ENCODE results near the gene FAM120A. TPM values are rescaled to one million over a fixed set of nuclear protein-coding genes. Genes with fewer than 3 reads are reported as not detected.

The FAM120A gene
- total and polyA plus RNA-seq, 2 of the 13 experiments (the other 11 are each of a cell fraction or from before 2014, with no cell fraction given) = 41.3 to 44.4 TPM

- TF ChIP-seq, protein P1, sequence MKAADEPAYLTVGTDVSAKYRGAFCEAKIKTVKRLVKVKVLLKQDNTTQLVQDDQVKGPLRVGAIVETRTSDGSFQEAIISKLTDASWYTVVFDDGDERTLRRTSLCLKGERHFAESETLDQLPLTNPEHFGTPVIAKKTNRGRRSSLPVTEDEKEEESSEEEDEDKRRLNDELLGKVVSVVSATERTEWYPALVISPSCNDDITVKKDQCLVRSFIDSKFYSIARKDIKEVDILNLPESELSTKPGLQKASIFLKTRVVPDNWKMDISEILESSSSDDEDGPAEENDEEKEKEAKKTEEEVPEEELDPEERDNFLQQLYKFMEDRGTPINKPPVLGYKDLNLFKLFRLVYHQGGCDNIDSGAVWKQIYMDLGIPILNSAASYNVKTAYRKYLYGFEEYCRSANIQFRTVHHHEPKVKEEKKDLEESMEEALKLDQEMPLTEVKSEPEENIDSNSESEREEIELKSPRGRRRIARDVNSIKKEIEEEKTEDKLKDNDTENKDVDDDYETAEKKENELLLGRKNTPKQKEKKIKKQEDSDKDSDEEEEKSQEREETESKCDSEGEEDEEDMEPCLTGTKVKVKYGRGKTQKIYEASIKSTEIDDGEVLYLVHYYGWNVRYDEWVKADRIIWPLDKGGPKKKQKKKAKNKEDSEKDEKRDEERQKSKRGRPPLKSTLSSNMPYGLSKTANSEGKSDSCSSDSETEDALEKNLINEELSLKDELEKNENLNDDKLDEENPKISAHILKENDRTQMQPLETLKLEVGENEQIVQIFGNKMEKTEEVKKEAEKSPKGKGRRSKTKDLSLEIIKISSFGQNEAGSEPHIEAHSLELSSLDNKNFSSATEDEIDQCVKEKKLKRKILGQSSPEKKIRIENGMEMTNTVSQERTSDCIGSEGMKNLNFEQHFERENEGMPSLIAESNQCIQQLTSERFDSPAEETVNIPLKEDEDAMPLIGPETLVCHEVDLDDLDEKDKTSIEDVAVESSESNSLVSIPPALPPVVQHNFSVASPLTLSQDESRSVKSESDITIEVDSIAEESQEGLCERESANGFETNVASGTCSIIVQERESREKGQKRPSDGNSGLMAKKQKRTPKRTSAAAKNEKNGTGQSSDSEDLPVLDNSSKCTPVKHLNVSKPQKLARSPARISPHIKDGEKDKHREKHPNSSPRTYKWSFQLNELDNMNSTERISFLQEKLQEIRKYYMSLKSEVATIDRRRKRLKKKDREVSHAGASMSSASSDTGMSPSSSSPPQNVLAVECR (CRISPR knock-in tag; IDR thresholded peaks at IDR 0.05; ENCODE audit: borderline replicate concordance) = peak; percentile 75
- peak; percentile 87 for TF ChIP-seq ZMAT3 (CRISPR knock-in tag; conservative IDR thresholded peaks at IDR 0.05)
- TF ChIP-seq ZSCAN31 (CRISPR knock-in tag; IDR thresholded peaks at IDR 0.05; ENCODE audit: low read depth) = no peak
- no peak for TF ChIP-seq MATR3 (CRISPR knock-in tag; IDR thresholded peaks at IDR 0.05)
- no peak for TF ChIP-seq IKZF5 (CRISPR knock-in tag; IDR thresholded peaks at IDR 0.05)
- no peak for TF ChIP-seq ZNF556 (CRISPR knock-in tag; IDR thresholded peaks at IDR 0.05; ENCODE audit: borderline replicate concordance)
- no peak for TF ChIP-seq ZNF816 (CRISPR knock-in tag; IDR thresholded peaks at IDR 0.05; ENCODE audit: borderline replicate concordance)
- TF ChIP-seq, protein P2, sequence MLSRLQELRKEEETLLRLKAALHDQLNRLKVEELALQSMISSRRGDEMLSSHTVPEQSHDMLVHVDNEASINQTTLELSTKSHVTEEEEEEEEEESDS (CRISPR knock-in tag; IDR thresholded peaks at IDR 0.05; ENCODE audit: borderline replicate concordance) = no peak
- TF ChIP-seq, protein P3, sequence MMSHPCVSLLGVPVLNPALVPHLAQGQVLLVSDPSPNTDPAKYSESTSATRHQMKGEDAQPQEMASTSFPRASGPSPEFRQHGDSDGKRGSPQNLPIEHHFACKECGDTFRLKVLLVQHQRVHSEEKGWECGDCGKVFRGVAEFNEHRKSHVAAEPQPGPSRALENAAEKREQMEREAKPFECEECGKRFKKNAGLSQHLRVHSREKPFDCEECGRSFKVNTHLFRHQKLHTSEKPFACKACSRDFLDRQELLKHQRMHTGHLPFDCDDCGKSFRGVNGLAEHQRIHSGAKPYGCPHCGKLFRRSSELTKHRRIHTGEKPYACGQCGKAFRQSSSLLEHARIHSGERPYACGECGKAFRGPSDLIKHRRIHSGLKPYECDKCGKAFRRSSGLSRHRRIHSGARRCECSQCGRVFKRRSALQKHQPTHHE (CRISPR knock-in tag; IDR thresholded peaks at IDR 0.05; ENCODE audit: borderline replicate concordance) = no peak; the same call in 1 of the 2 replicates
- 0 out of 2 replicates have a peak, but pooled peaks have one; percentile 34 for TF ChIP-seq KLF15 (CRISPR knock-in tag; IDR thresholded peaks at IDR 0.05; ENCODE audit: borderline replicate concordance)
- no peak for TF ChIP-seq ZBTB7B (CRISPR knock-in tag; IDR thresholded peaks at IDR 0.05)
- TF ChIP-seq, protein P4, sequence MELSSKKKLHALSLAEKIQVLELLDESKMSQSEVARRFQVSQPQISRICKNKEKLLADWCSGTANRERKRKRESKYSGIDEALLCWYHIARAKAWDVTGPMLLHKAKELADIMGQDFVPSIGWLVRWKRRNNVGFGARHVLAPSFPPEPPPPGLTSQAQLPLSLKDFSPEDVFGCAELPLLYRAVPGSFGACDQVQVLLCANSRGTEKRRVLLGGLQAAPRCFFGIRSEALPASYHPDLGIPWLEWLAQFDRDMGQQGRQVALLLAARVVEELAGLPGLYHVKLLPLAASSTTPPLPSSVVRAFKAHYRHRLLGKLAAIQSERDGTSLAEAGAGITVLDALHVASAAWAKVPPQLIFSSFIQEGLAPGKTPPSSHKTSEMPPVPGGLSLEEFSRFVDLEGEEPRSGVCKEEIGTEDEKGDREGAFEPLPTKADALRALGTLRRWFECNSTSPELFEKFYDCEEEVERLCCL (CRISPR knock-in tag; IDR thresholded peaks at IDR 0.05; ENCODE audit: borderline replicate concordance) = no peak
- no peak for TF ChIP-seq TRIM22 (IDR thresholded peaks at IDR 0.05)
- TF ChIP-seq ZNF17 (CRISPR knock-in tag; IDR thresholded peaks at IDR 0.05) = no peak
- TF ChIP-seq TP53 (CRISPR knock-in tag; conservative IDR thresholded peaks at IDR 0.05) = no peak
- TF ChIP-seq PRPF4 (IDR thresholded peaks at IDR 0.05; ENCODE audit: low read depth, low read length, poor library complexity, severe bottlenecking) = no peak
- TF ChIP-seq, protein P5, sequence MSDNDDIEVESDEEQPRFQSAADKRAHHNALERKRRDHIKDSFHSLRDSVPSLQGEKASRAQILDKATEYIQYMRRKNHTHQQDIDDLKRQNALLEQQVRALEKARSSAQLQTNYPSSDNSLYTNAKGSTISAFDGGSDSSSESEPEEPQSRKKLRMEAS (IDR thresholded peaks at IDR 0.05) = peak; percentile 60; the same call in 1 of the 2 replicates
- no peak for TF ChIP-seq NR2F1 (CRISPR knock-in tag; IDR thresholded peaks at IDR 0.05)
Measured at GRCh38 chr9:93451849-93452709, 594 bp downstream of the FAM120A start (continued).

All from HepG2 (cell line).